H1 (cell line): Measurements from ENCODE around the gene ZNF394. TPM values are rescaled to one million over a fixed set of nuclear protein-coding genes. Genes with fewer than 3 reads are reported as not detected.

Experiments used
- CTCF ChIA-PET: fragments of 300-600 bp; sonication (Branson Sonifier 250); formaldehyde crosslinking; loops from one replicate; lab custom pipeline; 2021; ENCODE audit not compliant: partially characterized antibody; lab: Charles Lee
- POLR2A ChIA-PET: fragments of 300-600 bp; sonication (Branson Sonifier 250); formaldehyde crosslinking; loops from one replicate; lab custom pipeline; 2021; ENCODE audit warnings: inconsistent platforms; ENCODE audit not compliant: partially characterized antibody; lab: Charles Lee
- DNase-seq, 2 experiments: peaks; one replicate each; pipeline versions ENCODE4 v3.0.0 to v3.0.0-alpha.2; 2010 to 2022; ENCODE audit warnings: low spot score in 2 of 2, low read depth in 1 of 2, mixed read lengths in 1 of 2
- FAIRE-seq: peaks from 2 replicates; lab custom pipeline; 2011; peaks lifted over from hg19 to GRCh38; lab: Jason Lieb, UNC
- H2AFZ ChIP-seq: 2 replicates; pipeline ENCODE4 v1.8.1; 2012; ENCODE audit warnings: low read length, inconsistent platforms
- H2AK5ac ChIP-seq: 2 replicates; pipeline ENCODE4 v1.6.1; 2013; ENCODE audit warnings: low read depth, low read length
- H2BK120ac ChIP-seq: replicated peaks from 2 replicates; pipeline ENCODE3; 2013; ENCODE audit warnings: low read depth, low read length, inconsistent platforms
- H2BK12ac ChIP-seq: 2 replicates; pipeline ENCODE4 v1.6.1; 2013; ENCODE audit warnings: low read depth, low read length
- H2BK15ac ChIP-seq: 2 replicates; pipeline ENCODE4 v1.6.1; 2013; ENCODE audit warnings: low read length
- H2BK20ac ChIP-seq: 2 replicates; pipeline ENCODE4 v1.6.1; 2013; ENCODE audit warnings: low read length
- H2BK5ac ChIP-seq: 2 replicates; pipeline ENCODE4 v1.6.1; 2013; ENCODE audit warnings: low read depth, low read length
- H3K14ac ChIP-seq: 2 replicates; pipeline ENCODE4 v1.6.1; 2013; ENCODE audit warnings: inconsistent platforms; ENCODE audit not compliant: insufficient read length
- H3K18ac ChIP-seq: 2 replicates; pipeline ENCODE4 v1.6.1; 2013; ENCODE audit warnings: low read length; ENCODE audit errors: extremely low read depth
- H3K23ac ChIP-seq: 2 replicates; pipeline ENCODE4 v1.6.1; 2013; ENCODE audit warnings: inconsistent platforms; ENCODE audit not compliant: insufficient read length
- H3K23me2 ChIP-seq: 2 replicates; pipeline ENCODE4 v1.6.1; 2013; ENCODE audit warnings: low read depth, low read length
- H3K27ac ChIP-seq: 2 replicates; pipeline ENCODE4 v1.6.1; 2011; ENCODE audit warnings: low read depth, low read length, inconsistent platforms
- H3K27me3 ChIP-seq, 4 experiments: replicated peaks in 1 of 4; 1 replicate in 1 of 4; 2 replicates in 3 of 4; pipeline versions ENCODE4 v1.6.1 to v1.8.1; 2011 to 2013; ENCODE audit warnings: low read length in 3 of 4, mild to moderate bottlenecking in 3 of 4, inconsistent platforms in 2 of 4, mixed read lengths in 2 of 4, moderate library complexity in 1 of 4; ENCODE audit not compliant: control insufficient read depth in 3 of 4, insufficient read depth in 3 of 4; ENCODE audit errors: extremely low read depth in 1 of 4
- H3K36me3 ChIP-seq, 4 experiments: 2 replicates each; pipeline versions ENCODE4 v1.6.1 to v1.8.1; 2011 to 2013; ENCODE audit warnings: mild to moderate bottlenecking in 4 of 4, low read length in 3 of 4, moderate library complexity in 2 of 4, control low read depth in 1 of 4, inconsistent platforms in 1 of 4; ENCODE audit not compliant: insufficient read depth in 4 of 4, control insufficient read depth in 2 of 4
- H3K4ac ChIP-seq: replicated peaks from 2 replicates; pipeline ENCODE3; 2013; ENCODE audit warnings: low read length, low read depth, mixed read lengths, inconsistent platforms; ENCODE audit not compliant: insufficient read length
- H3K4me1 ChIP-seq, 4 experiments: replicated peaks in 1 of 4; 1 replicate in 1 of 4; 2 replicates in 3 of 4; pipeline versions ENCODE4 v1.6.1 to v1.8.1; 2011 to 2013; ENCODE audit warnings: low read length in 3 of 4, inconsistent platforms in 2 of 4, mixed read lengths in 1 of 4; ENCODE audit not compliant: insufficient read depth in 4 of 4, control insufficient read depth in 3 of 4
- H3K4me2 ChIP-seq, 2 experiments: 2 replicates each; pipeline versions ENCODE4 v1.6.1 to v1.8.1; 2011 to 2013; ENCODE audit warnings: low read depth in 2 of 2, low read length in 2 of 2, control low read depth in 1 of 2, inconsistent platforms in 1 of 2, mild to moderate bottlenecking in 1 of 2; ENCODE audit not compliant: insufficient read depth in 1 of 2
- H3K4me3 ChIP-seq, 4 experiments: fragments of 200-600, 300-600 bp in 1 of 4; sonication (generic), shearing (Covaris generic), sonication (Bioruptor Twin) in 1 of 4; 2 replicates each; pipeline versions ENCODE4 v1.5.1 to v1.8.1; 2011 to 2016; ENCODE audit warnings: low read length in 4 of 4, low read depth in 3 of 4, control low read depth in 2 of 4, inconsistent platforms in 2 of 4, mild to moderate bottlenecking in 2 of 4, mixed read lengths in 1 of 4, moderate library complexity in 1 of 4; ENCODE audit not compliant: insufficient read depth in 2 of 4; ENCODE audit errors: extremely low read depth in 1 of 4
- H3K56ac ChIP-seq: replicated peaks from 2 replicates; pipeline ENCODE3; 2013; ENCODE audit warnings: low read depth, mild to moderate bottlenecking, mixed read lengths, low read length, inconsistent platforms; ENCODE audit not compliant: insufficient read length
- H3K79me1 ChIP-seq: 2 replicates; pipeline ENCODE4 v1.6.1; 2013; ENCODE audit warnings: low read depth, low read length, control low read depth
- H3K79me2 ChIP-seq, 2 experiments: 2 replicates each; pipeline versions ENCODE4 v1.6.1 to v1.8.1; 2012 to 2013; ENCODE audit warnings: low read length in 2 of 2, mild to moderate bottlenecking in 2 of 2, inconsistent platforms in 1 of 2; ENCODE audit not compliant: insufficient read depth in 2 of 2, control insufficient read depth in 1 of 2
- H3K9ac ChIP-seq, 4 experiments: replicated peaks in 1 of 4; 1 replicate in 1 of 4; 2 replicates in 3 of 4; pipeline versions ENCODE4 v1.6.1 to v1.8.1; 2011 to 2013; ENCODE audit warnings: low read depth in 3 of 4, low read length in 3 of 4, control low read depth in 2 of 4, mild to moderate bottlenecking in 2 of 4, moderate library complexity in 2 of 4, inconsistent platforms in 1 of 4; ENCODE audit errors: extremely low read depth in 1 of 4
- H3K9me3 ChIP-seq, 2 experiments: 2 replicates each; pipeline versions ENCODE4 v1.6.1 to v1.8.1; 2012 to 2013; ENCODE audit warnings: mild to moderate bottlenecking in 2 of 2, moderate library complexity in 2 of 2, control low read depth in 1 of 2, inconsistent platforms in 1 of 2, low read depth in 1 of 2, low read length in 1 of 2, mixed read lengths in 1 of 2; ENCODE audit not compliant: insufficient read depth in 2 of 2
- H4K20me1 ChIP-seq, 2 experiments: replicated peaks in 1 of 2; 2 replicates each; pipeline versions ENCODE3 to v1.8.1; 2011 to 2013; ENCODE audit warnings: inconsistent platforms in 2 of 2, low read length in 2 of 2, mild to moderate bottlenecking in 1 of 2; ENCODE audit not compliant: insufficient read depth in 2 of 2, control insufficient read depth in 1 of 2
- H4K5ac ChIP-seq: 2 replicates; pipeline ENCODE4 v1.6.1; 2013; ENCODE audit warnings: low read length, low read depth, mixed read lengths, inconsistent platforms; ENCODE audit not compliant: insufficient read length
- H4K8ac ChIP-seq: 2 replicates; pipeline ENCODE4 v1.8.0; 2013; ENCODE audit warnings: mild to moderate bottlenecking, moderate library complexity, low read length, inconsistent platforms; ENCODE audit not compliant: insufficient read depth; ENCODE audit errors: extremely low read depth
- H4K91ac ChIP-seq: replicated peaks from 2 replicates; pipeline ENCODE3; 2013; ENCODE audit warnings: low read length, mixed read lengths, inconsistent platforms; ENCODE audit not compliant: insufficient read length
- CHD1 ChIP-seq: IDR thresholded peaks from 2 replicates; pipeline ENCODE4 v1.6.1; 2012; ENCODE audit warnings: low read depth, low read length, improper control_type of control experiment
- WGBS, 2 experiments: shearing (Covaris generic) in 1 of 2; methylation state at CpG; one replicate each; pipeline versions ENCODE4 v1.1.6 to v1.1.7; 2013 to 2015; ENCODE audit warnings: low lambda C conversion rate in 2 of 2, mixed read lengths in 2 of 2, inconsistent platforms in 1 of 2, low coverage in 1 of 2, missing lambda C conversion rate in 1 of 2; ENCODE audit not compliant: insufficient replicate concordance in 2 of 2, insufficient coverage in 1 of 2, insufficient read length in 1 of 2; ENCODE audit errors: extremely low coverage in 1 of 2, missing lambda C conversion rate in 1 of 2; 5-methylcytosine and 5-hydroxymethylcytosine counted together
- polyA plus RNA-seq, 7 experiments: library from polyadenylated mRNA; depleted of rRNA in 3 of 7; stranded (reverse) in 5 of 7; unstranded in 2 of 7; fragments of >200 nt in 5 of 7; fragments of 200-250 nt in 2 of 7; gene quantifications; 1 replicate in 5 of 7; 2 replicates in 1 of 7; 4 replicates in 1 of 7; pipeline versions ENCODE4 v1.2.1 to v1.2.3, GENCODE V29; 2011 to 2013; ENCODE audit warnings: missing spikeins in 2 of 7, mixed read lengths in 2 of 7
- total RNA-seq: library from RNA; stranded (reverse); fragmentation: NEBNext Ultra II Directional; extraction: Animal tissue kit (Norgen Biotek cat#: 25700); gene quantifications from 2 replicates; pipeline ENCODE4 v1.2.1, GENCODE V29; 2021
- TF ChIP-seq, protein P1 (sequence below): IDR thresholded peaks from 2 replicates; pipeline ENCODE4 v1.6.1; 2012; ENCODE audit warnings: inconsistent platforms

The ZNF394 gene
- total and polyA plus RNA-seq, 2 of the 8 experiments (the other 6 are each of a cell fraction or from before 2014, with no cell fraction given), result 6.6 to 19.3 TPM

- H3K56ac ChIP-seq, result no peak overlapping the region
- 88% methylated on average over 13 of the region's 13 CpGs; no CpG with 5 or more reads in 1 of the 2 experiments for WGBS, 2 experiments
- no peak overlapping the region for H3K9ac ChIP-seq
- peak overlapping the region; percentile 52; the same call in 1 of the 2 replicates for H4K8ac ChIP-seq
- H3K4me3 ChIP-seq, result no peak overlapping the region
- H3K36me3 ChIP-seq, result peaks cover 22 to 82% (median 58%) of the 10 kb centered on the region in 4 experiments
- H3K4me1 ChIP-seq, result no peaks in the 10 kb centered on the region; a peak in 1 of 7 replicates
- peaks cover 3% of the 10 kb centered on the region for H3K79me1 ChIP-seq
- DNase-seq, result no peak
- no peak overlapping the region for H2BK5ac ChIP-seq
- no peak overlapping the region for H3K4me2 ChIP-seq
- no peak overlapping the region for H2BK20ac ChIP-seq
- H2BK12ac ChIP-seq, result no peak overlapping the region
- CTCF ChIA-PET, result interaction anchor here (0.7 to 2.1 kb wide), 7 partner anchors 8 to 53 kb away, joined by 3 to 7 read pairs (median 3); no protein-coding TSS in a partner anchor
- no peak overlapping the region for H4K5ac ChIP-seq
- H3K18ac ChIP-seq, result no peak overlapping the region
- no peak overlapping the region for H2BK120ac ChIP-seq
- peaks cover 13 to 33% of the 10 kb centered on the region in 2 experiments for H4K20me1 ChIP-seq
- H2AFZ ChIP-seq, result no peak overlapping the region
- no peak for TF ChIP-seq CHD1
- TF ChIP-seq, protein P1, sequence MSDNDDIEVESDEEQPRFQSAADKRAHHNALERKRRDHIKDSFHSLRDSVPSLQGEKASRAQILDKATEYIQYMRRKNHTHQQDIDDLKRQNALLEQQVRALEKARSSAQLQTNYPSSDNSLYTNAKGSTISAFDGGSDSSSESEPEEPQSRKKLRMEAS, result no peak
- no peaks in the 10 kb centered on the region for H3K9me3 ChIP-seq
- peaks cover 3 to 27% of the 10 kb centered on the region in 2 experiments; a peak in 3 of 4 replicates for H3K79me2 ChIP-seq
- no peak for FAIRE-seq
- no peaks in the 10 kb centered on the region for H3K23me2 ChIP-seq
- no peak overlapping the region for H2AK5ac ChIP-seq
- no peak overlapping the region for H3K23ac ChIP-seq
- H2BK15ac ChIP-seq, result no peak overlapping the region
- H4K91ac ChIP-seq, result no peak overlapping the region
- no peaks in the 10 kb centered on the region for H3K27me3 ChIP-seq
- no peak overlapping the region for H3K4ac ChIP-seq
- POLR2A ChIA-PET, result interaction anchor here (1.0 to 10.7 kb wide), 11 partner anchors 6 to 102 kb away, joined by 3 to 100 read pairs (median 9); partner anchors contain the start of genes ATP5MF, BUD31, CPSF4 and PDAP1
- H3K27ac ChIP-seq, result no peak overlapping the region
- no peak overlapping the region for H3K14ac ChIP-seq
Measured at GRCh38 chr7:99456288-99456687, 43.8 kb downstream of the ZNF394 start.
